PFSK-1 (cell line): Measurements from ENCODE around the gene LPCAT2.

ENCODE experiments used
- POLR2AphosphoS5 ChIP-seq: IDR thresholded peaks from 2 replicates; pipeline ENCODE4 v1.6.1; 2012; ENCODE audit warnings: low read depth, mild to moderate bottlenecking, control low read depth, low read length, moderate library complexity
- TAF1 ChIP-seq: IDR thresholded peaks from 2 replicates; pipeline ENCODE4 v1.6.1; 2012; ENCODE audit warnings: low read length, control low read depth, borderline replicate concordance; ENCODE audit not compliant: insufficient read depth
- TF ChIP-seq, protein P1 (sequence below), 2 experiments: IDR thresholded peaks; 2 replicates each; pipeline versions ENCODE4 v1.6.1 to v1.8.0; 2011 to 2012; ENCODE audit warnings: low read depth in 2 of 2, low read length in 2 of 2, control low read depth in 1 of 2, inconsistent platforms in 1 of 2, mild to moderate bottlenecking in 1 of 2, moderate library complexity in 1 of 2; ENCODE audit not compliant: insufficient read depth in 1 of 2

DNA sequence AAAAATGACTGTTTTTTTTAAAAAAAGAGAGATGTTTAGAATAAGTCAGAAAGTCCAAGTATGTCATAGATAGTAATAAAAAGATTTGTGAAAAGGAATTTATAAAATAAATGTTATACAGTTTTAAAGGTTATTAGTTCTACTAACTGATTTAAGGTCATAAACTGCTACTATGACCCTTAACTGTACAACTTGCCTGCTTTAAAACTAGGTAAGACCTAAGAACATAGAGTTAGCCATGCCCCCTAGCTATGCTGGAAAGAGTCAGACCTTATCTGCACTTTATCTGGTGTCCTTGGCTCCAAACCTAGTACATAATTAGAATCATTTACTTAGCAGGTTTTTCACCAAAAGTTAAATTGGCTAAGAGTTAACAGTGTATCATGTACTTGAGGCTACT lies 123.4 kb downstream of the LPCAT2 start:
- no peak for TF ChIP-seq POLR2AphosphoS5
- TF ChIP-seq TAF1 = no peak
- TF ChIP-seq, protein P1, sequence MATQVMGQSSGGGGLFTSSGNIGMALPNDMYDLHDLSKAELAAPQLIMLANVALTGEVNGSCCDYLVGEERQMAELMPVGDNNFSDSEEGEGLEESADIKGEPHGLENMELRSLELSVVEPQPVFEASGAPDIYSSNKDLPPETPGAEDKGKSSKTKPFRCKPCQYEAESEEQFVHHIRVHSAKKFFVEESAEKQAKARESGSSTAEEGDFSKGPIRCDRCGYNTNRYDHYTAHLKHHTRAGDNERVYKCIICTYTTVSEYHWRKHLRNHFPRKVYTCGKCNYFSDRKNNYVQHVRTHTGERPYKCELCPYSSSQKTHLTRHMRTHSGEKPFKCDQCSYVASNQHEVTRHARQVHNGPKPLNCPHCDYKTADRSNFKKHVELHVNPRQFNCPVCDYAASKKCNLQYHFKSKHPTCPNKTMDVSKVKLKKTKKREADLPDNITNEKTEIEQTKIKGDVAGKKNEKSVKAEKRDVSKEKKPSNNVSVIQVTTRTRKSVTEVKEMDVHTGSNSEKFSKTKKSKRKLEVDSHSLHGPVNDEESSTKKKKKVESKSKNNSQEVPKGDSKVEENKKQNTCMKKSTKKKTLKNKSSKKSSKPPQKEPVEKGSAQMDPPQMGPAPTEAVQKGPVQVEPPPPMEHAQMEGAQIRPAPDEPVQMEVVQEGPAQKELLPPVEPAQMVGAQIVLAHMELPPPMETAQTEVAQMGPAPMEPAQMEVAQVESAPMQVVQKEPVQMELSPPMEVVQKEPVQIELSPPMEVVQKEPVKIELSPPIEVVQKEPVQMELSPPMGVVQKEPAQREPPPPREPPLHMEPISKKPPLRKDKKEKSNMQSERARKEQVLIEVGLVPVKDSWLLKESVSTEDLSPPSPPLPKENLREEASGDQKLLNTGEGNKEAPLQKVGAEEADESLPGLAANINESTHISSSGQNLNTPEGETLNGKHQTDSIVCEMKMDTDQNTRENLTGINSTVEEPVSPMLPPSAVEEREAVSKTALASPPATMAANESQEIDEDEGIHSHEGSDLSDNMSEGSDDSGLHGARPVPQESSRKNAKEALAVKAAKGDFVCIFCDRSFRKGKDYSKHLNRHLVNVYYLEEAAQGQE (IDR thresholded peaks at IDR 0.05; ENCODE audit: insufficient read depth in 1 of 2, low read depth in 2 of 2, low read length in 2 of 2) = no peak
